SK-N-SH (cell line): ENCODE data around the gene NCKAP5. TPM values are rescaled to one million over a fixed set of nuclear protein-coding genes. Genes with fewer than 3 reads are reported as not detected.
A peak's percentile ranks its signal among the peaks of the same experiment; 100 is the strongest.

ENCODE experiments used
- CTCF ChIA-PET: fragments of 300-600, 350-600 bp; formaldehyde crosslinking; extraction: SDS; loops from one replicate; lab custom pipeline; 2021; lab: Yijun Ruan, JAX
- POLR2A ChIA-PET: fragments of 350-600 bp; sonication (Branson Sonifier 250); formaldehyde crosslinking; extraction: SDS; loops from one replicate; lab custom pipeline; 2020; ENCODE audit warnings: antibody characterized with exemption, inconsistent platforms; lab: Yijun Ruan, JAX
- DNase-seq: peaks from one replicate; pipeline ENCODE4 v3.0.0; 2012
- H2AFZ ChIP-seq: fragments of 200-600 bp; sonication (generic); 2 replicates; pipeline ENCODE4 v1.8.1; 2016; ENCODE audit warnings: antibody characterized with exemption, mild to moderate bottlenecking, low read depth
- H3F3A ChIP-seq: fragments of 200-600 bp; sonication (generic); replicated peaks from 2 replicates; pipeline ENCODE3; 2016; ENCODE audit warnings: antibody characterized with exemption, mild to moderate bottlenecking; ENCODE audit not compliant: insufficient read depth
- H3K27ac ChIP-seq, 2 experiments: fragments of 200-500 bp in 1 of 2; fragments of 200-600 bp in 1 of 2; sonication (Bioruptor generic) in 1 of 2; sonication (generic), shearing (Covaris generic) in 1 of 2; 2 replicates each; pipeline versions ENCODE4 v1.5.1 to v1.6.1; 2014 to 2016; ENCODE audit warnings: low read depth in 2 of 2, inconsistent platforms in 1 of 2, low read length in 1 of 2, mild to moderate bottlenecking in 1 of 2, mixed read lengths in 1 of 2
- H3K27me3 ChIP-seq: fragments of 200-600 bp; sonication (generic), shearing (Covaris generic); 2 replicates; pipeline ENCODE4 v1.6.1; 2016; ENCODE audit warnings: mixed run types; ENCODE audit not compliant: insufficient read depth
- H3K36me3 ChIP-seq, 2 experiments: fragments of 200-500 bp in 1 of 2; fragments of 200-600 bp in 1 of 2; sonication (Bioruptor generic) in 1 of 2; sonication (generic) in 1 of 2; replicated peaks in 1 of 2; 2 replicates each; pipeline versions ENCODE3 to v1.5.1; 2014 to 2016; ENCODE audit warnings: low read length in 1 of 2, mild to moderate bottlenecking in 1 of 2; ENCODE audit not compliant: insufficient read depth in 2 of 2, control insufficient read depth in 1 of 2
- H3K4me1 ChIP-seq, 2 experiments: fragments of 200-500 bp in 1 of 2; fragments of 200-600 bp in 1 of 2; sonication (Bioruptor generic) in 1 of 2; sonication (generic), shearing (Covaris generic) in 1 of 2; 2 replicates each; pipeline versions ENCODE4 v1.5.1 to v1.6.1; 2014 to 2016; ENCODE audit warnings: low read depth in 1 of 2, low read length in 1 of 2, mixed run types in 1 of 2; ENCODE audit not compliant: insufficient read depth in 2 of 2, control insufficient read depth in 1 of 2
- H3K4me2 ChIP-seq: fragments of 200-600 bp; sonication (generic), shearing (Covaris generic); 2 replicates; pipeline ENCODE4 v1.6.1; 2017; ENCODE audit warnings: mixed run types
- H3K4me3 ChIP-seq, 2 experiments: fragments of 200-500 bp in 1 of 2; fragments of 200-600 bp in 1 of 2; sonication (Bioruptor generic) in 1 of 2; sonication (generic), shearing (Covaris generic) in 1 of 2; 2 replicates each; pipeline versions ENCODE4 v1.5.1 to v1.8.1; 2014 to 2016; ENCODE audit warnings: low read depth in 2 of 2, inconsistent platforms in 1 of 2, low read length in 1 of 2, mild to moderate bottlenecking in 1 of 2, mixed read lengths in 1 of 2, moderate library complexity in 1 of 2
- H3K79me2 ChIP-seq: fragments of 200-600 bp; sonication (generic); 2 replicates; pipeline ENCODE4 v1.8.1; 2017; ENCODE audit warnings: mild to moderate bottlenecking; ENCODE audit not compliant: insufficient read depth
- H3K9ac ChIP-seq: fragments of 200-600 bp; sonication (generic); 2 replicates; pipeline ENCODE4 v1.6.1; 2017; ENCODE audit warnings: mixed run types
- H3K9me2 ChIP-seq: fragments of 200-600 bp; sonication (generic); 2 replicates; pipeline ENCODE4 v1.6.1; 2017; ENCODE audit warnings: mixed run types
- H3K9me3 ChIP-seq: fragments of 200-600 bp; sonication (generic); 2 replicates; pipeline ENCODE4 v1.6.1; 2017; ENCODE audit warnings: mixed run types, mild to moderate bottlenecking, moderate library complexity
- H4K20me1 ChIP-seq: fragments of 200-600 bp; sonication (generic); 2 replicates; pipeline ENCODE4 v1.6.1; 2017; ENCODE audit warnings: mild to moderate bottlenecking, mixed run types; ENCODE audit not compliant: insufficient read depth
- EZH2phosphoT487 ChIP-seq: fragments of 200-600 bp; sonication (generic); IDR thresholded peaks from 2 replicates; pipeline ENCODE4 v1.6.1; 2017; ENCODE audit warnings: low read depth, mixed run types, mild to moderate bottlenecking, antibody characterized with exemption, moderate library complexity, borderline replicate concordance
- FOSL2 ChIP-seq: IDR thresholded peaks from 2 replicates; pipeline ENCODE4 v1.4.0; 2012; ENCODE audit warnings: low read depth, mild to moderate bottlenecking, moderate library complexity, borderline replicate concordance
- FOXJ3 ChIP-seq: sonication (generic); formaldehyde crosslinking; IDR thresholded peaks from 2 replicates; pipeline ENCODE4 v1.5.1; 2020; ENCODE audit warnings: mild to moderate bottlenecking, missing genetic modification reagents
- GABPA ChIP-seq: IDR thresholded peaks from 2 replicates; pipeline ENCODE4 v1.4.0; 2012; ENCODE audit warnings: low read depth, mild to moderate bottlenecking
- MAX ChIP-seq: IDR thresholded peaks from 2 replicates; pipeline ENCODE4 v1.4.0; 2012; ENCODE audit warnings: low read depth
- MXI1 ChIP-seq: IDR thresholded peaks from 2 replicates; pipeline ENCODE4 v1.6.1; 2012; ENCODE audit warnings: mild to moderate bottlenecking, low read depth, low read length, improper control_type of control experiment
- NFIC ChIP-seq: IDR thresholded peaks from 2 replicates; pipeline ENCODE4 v1.4.0; 2012; ENCODE audit warnings: borderline replicate concordance
- REST ChIP-seq: IDR thresholded peaks from 2 replicates; pipeline ENCODE4 v1.6.1; 2012; ENCODE audit warnings: mild to moderate bottlenecking, low read depth, low read length, moderate library complexity
- RFX5 ChIP-seq: IDR thresholded peaks from 2 replicates; pipeline ENCODE4 v1.6.1; 2012; ENCODE audit warnings: mild to moderate bottlenecking, improper control_type of control experiment, low read length
- SIN3A ChIP-seq: IDR thresholded peaks from 2 replicates; pipeline ENCODE4 v1.6.1; 2012; ENCODE audit warnings: low read depth, mild to moderate bottlenecking, low read length, moderate library complexity, borderline replicate concordance
- WGBS: methylation state at CpG from one replicate; pipeline ENCODE4 v1.1.6; 2017; ENCODE audit warnings: low lambda C conversion rate; 5-methylcytosine and 5-hydroxymethylcytosine counted together
- polyA plus RNA-seq, 3 experiments: library from polyadenylated mRNA; depleted of rRNA; stranded (reverse); fragments of >200 nt; gene quantifications; 2 replicates each; pipeline ENCODE4 v1.2.3, GENCODE V29; 2012

Gene NCKAP5
- polyA plus RNA-seq, 1 of the 3 experiments (the other 2 are of a cell fraction) = 0.02 TPM

- no peak overlapping the region for H2AFZ ChIP-seq
- no peaks in the 10 kb centered on the region for H3K36me3 ChIP-seq
- no peak overlapping the region for H3K27ac ChIP-seq
- no peaks in the 10 kb centered on the region for H3K9me3 ChIP-seq
- H3K9ac ChIP-seq = no peak overlapping the region
- no peaks in the 10 kb centered on the region for H3K27me3 ChIP-seq
- no peak overlapping the region for H3K4me3 ChIP-seq
- WGBS = 85% methylated on average over 7 of the region's 7 CpGs
- CTCF ChIA-PET = interaction anchor here (1.4 kb wide), 1 partner anchor 13 kb away, joined by 3 read pairs; no protein-coding TSS in a partner anchor
- POLR2A ChIA-PET = no interaction called here
- H3K4me2 ChIP-seq = no peak overlapping the region
- DNase-seq = no peak
- H3K9me2 ChIP-seq = no peaks in the 10 kb centered on the region
- H4K20me1 ChIP-seq = no peaks in the 10 kb centered on the region
- no peaks in the 10 kb centered on the region; a peak in 1 of 4 replicates for H3K4me1 ChIP-seq
- TF ChIP-seq RFX5 (no peak), MXI1 (no peak), MAX (no peak), NFIC (no peak), GABPA (no peak)
- no peaks in the 10 kb centered on the region for H3F3A ChIP-seq
- H3K79me2 ChIP-seq = no peaks in the 10 kb centered on the region
These were observed 752.0 kb downstream of the NCKAP5 start for GRCh38 chr2:132816234-132816633.

- DNase-seq = no peak
- Histone ChIP-seq H3K4me2 (no peak overlapping the region), H3K36me3 (no peaks in the 10 kb centered on the region), H3K9ac (no peak overlapping the region), H2AFZ (no peak overlapping the region), H3K9me2 (no peaks in the 10 kb centered on the region), H3K79me2 (no peaks in the 10 kb centered on the region), H3F3A (no peaks in the 10 kb centered on the region), H3K9me3 (no peaks in the 10 kb centered on the region), H4K20me1 (no peaks in the 10 kb centered on the region), H3K27ac (no peak overlapping the region), H3K4me3 (no peak overlapping the region), H3K4me1 (no peaks in the 10 kb centered on the region; a peak in 1 of 4 replicates), H3K27me3 (no peaks in the 10 kb centered on the region)
- CTCF ChIA-PET = interaction anchor here (1.4 kb wide), 1 partner anchor 12 kb away, joined by 3 read pairs; no protein-coding TSS in a partner anchor
- POLR2A ChIA-PET = no interaction called here
- 26% methylated on average over 2 of the region's 2 CpGs for WGBS
- TF ChIP-seq FOSL2 = peak; percentile 30; the same call in 1 of the 2 replicates
- no peak for TF ChIP-seq REST
- TF ChIP-seq, all 33 proteins: peak for 1
These were observed 752.7 kb downstream of the NCKAP5 start for GRCh38 chr2:132815516-132815915.

- no peaks in the 10 kb centered on the region for H3K9me3 ChIP-seq
- H3K4me2 ChIP-seq = no peak overlapping the region
- no peaks in the 10 kb centered on the region; a peak in 1 of 4 replicates for H3K4me1 ChIP-seq
- TF ChIP-seq SIN3A (no peak), EZH2phosphoT487 (no peak), FOSL2 (no peak), MXI1 (no peak), FOXJ3 (no peak), RFX5 (no peak)
- no peaks in the 10 kb centered on the region for H3F3A ChIP-seq
- H3K27me3 ChIP-seq = no peaks in the 10 kb centered on the region
- no peaks in the 10 kb centered on the region for H3K36me3 ChIP-seq
- ChIA-PET POLR2A (no interaction called here), CTCF (no interaction called here)
- H2AFZ ChIP-seq = no peak overlapping the region
- H4K20me1 ChIP-seq = no peaks in the 10 kb centered on the region
- no peak overlapping the region for H3K27ac ChIP-seq
- no peaks in the 10 kb centered on the region for H3K79me2 ChIP-seq
- no peak overlapping the region for H3K4me3 ChIP-seq
- WGBS = 75% methylated on average over 3 of the region's 3 CpGs
- H3K9me2 ChIP-seq = no peaks in the 10 kb centered on the region
- no peak overlapping the region for H3K9ac ChIP-seq
- no peak for DNase-seq
These were observed 753.6 kb downstream of the NCKAP5 start for GRCh38 chr2:132814651-132815050.
